GM23248 (cell line): ENCODE data around the gene CAMK2N1. TPM values are rescaled to one million over a fixed set of nuclear protein-coding genes. Genes with fewer than 3 reads are reported as not detected.

ENCODE experiments used
- DNase-seq: peaks from one replicate; pipeline ENCODE4 v3.0.0-alpha.2; 2015
- H2AFZ ChIP-seq: fragments of 200-600 bp; sonication (generic); 2 replicates; pipeline ENCODE4 v1.6.1; 2016; ENCODE audit warnings: antibody characterized with exemption
- H3F3A ChIP-seq: fragments of 200-600 bp; sonication (generic); 2 replicates; pipeline ENCODE4 v1.6.1; 2016; ENCODE audit warnings: mild to moderate bottlenecking, antibody characterized with exemption, mixed run types; ENCODE audit not compliant: insufficient read depth
- H3K27ac ChIP-seq: fragments of 200-600 bp; sonication (generic); 2 replicates; pipeline ENCODE4 v1.5.1; 2016; ENCODE audit warnings: mild to moderate bottlenecking
- H3K27me3 ChIP-seq: fragments of 200-600 bp; sonication (generic); replicated peaks from 2 replicates; pipeline ENCODE4 v1.6.1; 2016; ENCODE audit warnings: mild to moderate bottlenecking; ENCODE audit not compliant: insufficient read depth
- H3K36me3 ChIP-seq: fragments of 200-600 bp; sonication (generic); 2 replicates; pipeline ENCODE4 v1.6.1; 2016; ENCODE audit warnings: low read depth, mild to moderate bottlenecking
- H3K4me1 ChIP-seq: fragments of 200-600 bp; sonication (generic); 2 replicates; pipeline ENCODE4 v1.6.1; 2016; ENCODE audit warnings: mild to moderate bottlenecking; ENCODE audit not compliant: insufficient read depth
- H3K4me2 ChIP-seq: fragments of 200-600 bp; sonication (generic); one replicate; pipeline ENCODE4 v1.6.1; 2016; ENCODE audit warnings: mild to moderate bottlenecking; ENCODE audit not compliant: unreplicated experiment
- H3K4me3 ChIP-seq: fragments of 200-600 bp; sonication (generic); 2 replicates; pipeline ENCODE4 v1.5.1; 2016; ENCODE audit warnings: mild to moderate bottlenecking
- H3K79me2 ChIP-seq: fragments of 200-600 bp; sonication (generic); 2 replicates; pipeline ENCODE4 v1.6.1; 2016; ENCODE audit warnings: mild to moderate bottlenecking; ENCODE audit not compliant: insufficient read depth
- H3K9ac ChIP-seq: fragments of 200-600 bp; sonication (generic); 2 replicates; pipeline ENCODE4 v1.6.1; 2016; ENCODE audit warnings: mild to moderate bottlenecking
- H3K9me2 ChIP-seq: fragments of 200-600 bp; sonication (generic); 2 replicates; pipeline ENCODE4 v1.6.1; 2016; ENCODE audit warnings: mixed run types, mild to moderate bottlenecking, moderate library complexity; ENCODE audit not compliant: insufficient read depth
- H3K9me3 ChIP-seq: fragments of 200-600 bp; sonication (generic); one replicate; pipeline ENCODE4 v1.6.1; 2017; ENCODE audit warnings: low read depth
- H4K20me1 ChIP-seq: fragments of 200-600 bp; sonication (generic); 2 replicates; pipeline ENCODE4 v1.6.0; 2016; ENCODE audit not compliant: insufficient read depth
- EZH2 ChIP-seq: fragments of 200-600 bp; sonication (generic); IDR thresholded peaks from 2 replicates; pipeline ENCODE4 v1.6.1; 2018; ENCODE audit warnings: antibody characterized with exemption, mild to moderate bottlenecking; ENCODE audit not compliant: insufficient read depth, poor library complexity, severe bottlenecking
- EZH2phosphoT487 ChIP-seq: fragments of 200-600 bp; sonication (generic); IDR thresholded peaks from 2 replicates; pipeline ENCODE4 v1.6.1; 2018; ENCODE audit warnings: antibody characterized with exemption, moderate library complexity, mild to moderate bottlenecking, low read depth; ENCODE audit not compliant: insufficient read depth
- WGBS, 2 experiments: methylation state at CpG; one replicate each; pipeline ENCODE4 v1.1.6; 2015 to 2017; ENCODE audit warnings: low lambda C conversion rate in 2 of 2, low coverage in 1 of 2; ENCODE audit errors: missing lambda C conversion rate in 2 of 2; 5-methylcytosine and 5-hydroxymethylcytosine counted together
- in situ Hi-C: fragments of 300-500 bp; cut with MboI; formaldehyde crosslinking; loops from 2 replicates; pipeline ENCODE4 v1.15.0; 2020
- polyA plus RNA-seq: library from polyadenylated mRNA; unstranded; fragments of >200 nt; fragmentation: Nextera tagmentation; extraction: Ambion mirVana; gene quantifications from 2 replicates; pipeline ENCODE4 v1.2.1, GENCODE V29; 2016
- total RNA-seq: library from RNA; depleted of rRNA; stranded (reverse); fragments of >200 nt; shearing (Covaris generic); gene quantifications from 2 replicates; pipeline ENCODE4 v1.2.3, GENCODE V29; 2014

The CAMK2N1 gene
- total and polyA plus RNA-seq, 2 experiments from 2014 or later: 28.6 to 37.6 TPM

GRCh38 chr1:20494609-20495311, 8.8 kb upstream of the CAMK2N1 start:
- peak overlapping the region; percentile 96 for H3K27ac ChIP-seq
- H3K4me1 ChIP-seq: peaks cover 27% of the 10 kb centered on the region
- H3K36me3 ChIP-seq: no peaks in the 10 kb centered on the region
- no peaks in the 10 kb centered on the region for H3K9me3 ChIP-seq
- peaks cover 44% of the 10 kb centered on the region for H3F3A ChIP-seq
- no peaks in the 10 kb centered on the region for H3K9me2 ChIP-seq
- H3K4me3 ChIP-seq: peak overlapping the region; percentile 27; the same call in 1 of the 2 replicates
- peak overlapping the region; percentile 72 for H3K4me2 ChIP-seq
- in situ Hi-C loops: loop anchor here (5.0 kb wide), 2 partner anchors 117 to 282 kb away; no protein-coding TSS in a partner anchor
- H2AFZ ChIP-seq: no peak overlapping the region
- no peaks in the 10 kb centered on the region for H4K20me1 ChIP-seq
- no peaks in the 10 kb centered on the region for H3K27me3 ChIP-seq
- H3K79me2 ChIP-seq: no peaks in the 10 kb centered on the region
- 0 to 1% methylated on average over 5 of the region's 5 CpGs for WGBS, 2 experiments
- no peak for TF ChIP-seq EZH2phosphoT487
- no peak for TF ChIP-seq EZH2
- DNase-seq: peak; percentile 97
- peak overlapping the region; percentile 67 for H3K9ac ChIP-seq

- H4K20me1 ChIP-seq: no peaks in the 10 kb centered on the region
- no peaks in the 10 kb centered on the region for H3K27me3 ChIP-seq
- H3K9ac ChIP-seq: peak overlapping the region; percentile 67
- peaks cover 44% of the 10 kb centered on the region for H3F3A ChIP-seq
- H3K27ac ChIP-seq: peak overlapping the region; percentile 96
- in situ Hi-C loops: loop anchor here (5.0 kb wide), 2 partner anchors 117 to 282 kb away; no protein-coding TSS in a partner anchor
- no peaks in the 10 kb centered on the region for H3K36me3 ChIP-seq
- peak overlapping the region; percentile 72 for H3K4me2 ChIP-seq
- H3K4me1 ChIP-seq: peaks cover 27% of the 10 kb centered on the region
- H2AFZ ChIP-seq: peak overlapping the region; percentile 30
- TF ChIP-seq EZH2 (no peak), EZH2phosphoT487 (no peak)
- 0 to 1% methylated on average over 16 of the region's 16 CpGs for WGBS, 2 experiments
- H3K9me3 ChIP-seq: no peaks in the 10 kb centered on the region
- DNase-seq: peak; percentile 93
- H3K9me2 ChIP-seq: no peaks in the 10 kb centered on the region
- peak overlapping the region; percentile 27 for H3K4me3 ChIP-seq
- no peaks in the 10 kb centered on the region for H3K79me2 ChIP-seq
Measured at GRCh38 chr1:20493839-20494608, 8.0 kb upstream of the CAMK2N1 start.

GRCh38 chr1:20493309-20493708, 7.3 kb upstream of the CAMK2N1 start:
- in situ Hi-C loops: loop anchor here (5.0 kb wide), 2 partner anchors 116 to 281 kb away; no protein-coding TSS in a partner anchor
- no peak for DNase-seq
- no peak overlapping the region for H3K4me3 ChIP-seq

GRCh38 chr1:20492751-20493150, 6.7 kb upstream of the CAMK2N1 start:
- in situ Hi-C loops: loop anchor here (5.0 kb wide), 2 partner anchors 115 to 280 kb away; no protein-coding TSS in a partner anchor
- 81 to 86% methylated on average over 7 of the region's 7 CpGs for WGBS, 2 experiments
- no peak for TF ChIP-seq EZH2
- TF ChIP-seq EZH2phosphoT487: no peak

More at GRCh38 chr1:20493309-20493708, 7.3 kb upstream of the CAMK2N1 start:
- Histone ChIP-seq H3K36me3 (no peaks in the 10 kb centered on the region), H3F3A (peaks cover 44% of the 10 kb centered on the region), H2AFZ (no peak overlapping the region), H4K20me1 (no peaks in the 10 kb centered on the region), H3K4me1 (peaks cover 27% of the 10 kb centered on the region), H3K4me2 (no peak overlapping the region), H3K79me2 (no peaks in the 10 kb centered on the region), H3K9me3 (no peaks in the 10 kb centered on the region), H3K9ac (no peak overlapping the region), H3K27ac (no peak overlapping the region), H3K27me3 (no peaks in the 10 kb centered on the region), H3K9me2 (no peaks in the 10 kb centered on the region)
- 40 to 41% methylated on average over 5 of the region's 5 CpGs for WGBS, 2 experiments
- TF ChIP-seq EZH2: no peak
- TF ChIP-seq EZH2phosphoT487: no peak

More at GRCh38 chr1:20492751-20493150, 6.7 kb upstream of the CAMK2N1 start:
- Histone ChIP-seq H3K9me2 (no peaks in the 10 kb centered on the region), H3K79me2 (no peaks in the 10 kb centered on the region), H3K27ac (no peak overlapping the region), H2AFZ (no peak overlapping the region), H3K4me1 (peaks cover 27% of the 10 kb centered on the region), H3K9me3 (no peaks in the 10 kb centered on the region), H3F3A (peaks cover 44% of the 10 kb centered on the region), H3K36me3 (no peaks in the 10 kb centered on the region), H3K9ac (no peak overlapping the region), H3K4me2 (no peak overlapping the region), H4K20me1 (no peaks in the 10 kb centered on the region), H3K27me3 (no peaks in the 10 kb centered on the region), H3K4me3 (no peak overlapping the region)
- DNase-seq: no peak
